ENCODE data around the gene VEZF1.

DNA sequence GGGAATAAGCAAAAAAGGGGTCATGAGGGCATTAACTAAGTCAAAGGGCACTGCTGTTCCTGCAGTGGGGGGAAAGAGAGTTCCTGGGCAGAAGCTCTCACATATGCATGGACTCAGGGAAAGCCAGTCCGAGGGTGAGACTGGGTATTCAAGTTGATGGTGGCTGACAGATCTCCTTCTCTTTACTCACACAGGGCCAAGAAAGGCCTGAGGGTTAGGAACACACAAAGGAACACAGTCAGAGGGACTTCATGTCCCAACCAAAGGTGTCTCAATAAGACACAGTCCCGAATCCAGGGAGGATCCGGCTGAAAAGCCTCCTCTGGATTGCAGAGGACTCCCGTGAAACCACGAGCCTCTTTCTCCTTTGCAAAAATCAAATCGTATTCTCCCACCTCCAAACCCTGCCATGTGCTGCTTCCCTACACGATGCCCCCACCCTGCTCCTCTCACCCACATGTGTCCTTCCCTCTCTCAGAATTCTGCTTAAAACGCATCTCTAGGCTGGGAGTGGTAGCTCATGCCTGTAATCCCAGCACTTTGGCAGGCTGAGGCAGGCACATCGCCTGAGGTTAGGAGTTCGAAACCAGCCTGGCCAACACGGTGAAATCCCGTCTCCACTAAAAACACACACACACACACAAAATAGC, 56.4 kb downstream of the VEZF1 start:
- TF ChIP-seq, protein P1, sequence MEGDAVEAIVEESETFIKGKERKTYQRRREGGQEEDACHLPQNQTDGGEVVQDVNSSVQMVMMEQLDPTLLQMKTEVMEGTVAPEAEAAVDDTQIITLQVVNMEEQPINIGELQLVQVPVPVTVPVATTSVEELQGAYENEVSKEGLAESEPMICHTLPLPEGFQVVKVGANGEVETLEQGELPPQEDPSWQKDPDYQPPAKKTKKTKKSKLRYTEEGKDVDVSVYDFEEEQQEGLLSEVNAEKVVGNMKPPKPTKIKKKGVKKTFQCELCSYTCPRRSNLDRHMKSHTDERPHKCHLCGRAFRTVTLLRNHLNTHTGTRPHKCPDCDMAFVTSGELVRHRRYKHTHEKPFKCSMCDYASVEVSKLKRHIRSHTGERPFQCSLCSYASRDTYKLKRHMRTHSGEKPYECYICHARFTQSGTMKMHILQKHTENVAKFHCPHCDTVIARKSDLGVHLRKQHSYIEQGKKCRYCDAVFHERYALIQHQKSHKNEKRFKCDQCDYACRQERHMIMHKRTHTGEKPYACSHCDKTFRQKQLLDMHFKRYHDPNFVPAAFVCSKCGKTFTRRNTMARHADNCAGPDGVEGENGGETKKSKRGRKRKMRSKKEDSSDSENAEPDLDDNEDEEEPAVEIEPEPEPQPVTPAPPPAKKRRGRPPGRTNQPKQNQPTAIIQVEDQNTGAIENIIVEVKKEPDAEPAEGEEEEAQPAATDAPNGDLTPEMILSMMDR (conservative IDR thresholded peaks at IDR 0.05; ENCODE audit: low read depth, low read length) = no peak
- no peak for TF ChIP-seq FOS (IDR thresholded peaks at IDR 0.05; ENCODE audit: low read depth, low read length)
- TF ChIP-seq, protein P2, sequence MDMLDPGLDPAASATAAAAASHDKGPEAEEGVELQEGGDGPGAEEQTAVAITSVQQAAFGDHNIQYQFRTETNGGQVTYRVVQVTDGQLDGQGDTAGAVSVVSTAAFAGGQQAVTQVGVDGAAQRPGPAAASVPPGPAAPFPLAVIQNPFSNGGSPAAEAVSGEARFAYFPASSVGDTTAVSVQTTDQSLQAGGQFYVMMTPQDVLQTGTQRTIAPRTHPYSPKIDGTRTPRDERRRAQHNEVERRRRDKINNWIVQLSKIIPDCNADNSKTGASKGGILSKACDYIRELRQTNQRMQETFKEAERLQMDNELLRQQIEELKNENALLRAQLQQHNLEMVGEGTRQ (IDR thresholded peaks at IDR 0.05; ENCODE audit: low read depth, low read length) = no peak
- no peak for TF ChIP-seq POLR2A (IDR thresholded peaks at IDR 0.05; ENCODE audit: low read depth, low read length)
- TF ChIP-seq MAFK (IDR thresholded peaks at IDR 0.05; ENCODE audit: low read depth, low read length) = no peak
